Measurements from ENCODE around the gene GIMAP5. TPM values are rescaled to one million over a fixed set of nuclear protein-coding genes. Genes with fewer than 3 reads are reported as not detected.

Gene GIMAP5
- polyA plus RNA-seq, 1 experiment = not detected

DNA sequence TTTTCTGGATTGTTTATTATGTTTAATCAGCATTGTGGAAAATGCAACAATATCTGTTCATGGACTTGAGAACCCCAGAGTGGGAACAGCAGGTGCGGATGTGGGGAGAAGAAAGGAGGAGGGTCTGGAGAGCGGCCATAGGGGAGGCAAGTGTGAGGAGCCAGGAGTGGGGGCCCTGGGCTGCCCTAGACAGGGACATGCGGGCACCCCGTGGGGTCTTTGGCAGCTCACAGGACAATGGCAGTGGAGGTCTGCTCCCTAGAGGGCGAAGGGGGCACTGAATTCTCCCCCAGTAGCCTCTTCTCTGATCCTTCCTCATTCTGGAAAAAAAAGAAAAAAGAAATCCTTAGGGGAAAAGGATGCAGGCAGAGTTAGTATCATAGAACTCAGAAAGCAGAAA lies 54.1 kb downstream of the GIMAP5 start:
- ChIA-PET CTCF (no interaction called here), POLR2A (no interaction called here)
- TF ChIP-seq CTCF (IDR thresholded peaks at IDR 0.05; ENCODE audit: low read depth, low read length) = no peak
- Histone ChIP-seq H3K27ac (ENCODE audit: low read depth, low read length) (no peak overlapping the region), H3K27me3 (ENCODE audit: control insufficient read depth, insufficient read depth, low read length) (peaks cover 2% of the 10 kb centered on the region), H3K4me3 (ENCODE audit: low read depth, low read length) (no peak overlapping the region), H3K9me3 (ENCODE audit: control insufficient read depth, insufficient read depth, low read length) (no peaks in the 10 kb centered on the region)
- DNase-seq (ENCODE audit: low read depth, low spot score) = no peak

- H3K4me3 ChIP-seq (ENCODE audit: low read depth, low read length) = no peak overlapping the region
- ChIA-PET POLR2A (no interaction called here), CTCF (interaction anchor here (1.0 to 1.6 kb wide), 2 partner anchors 12 to 84 kb away, joined by 3 read pairs; no protein-coding TSS in a partner anchor)
- H3K27ac ChIP-seq (ENCODE audit: low read depth, low read length) = no peak overlapping the region
- TF ChIP-seq CTCF (IDR thresholded peaks at IDR 0.05; ENCODE audit: low read depth, low read length) = no peak
- no peak for DNase-seq (ENCODE audit: low read depth, low spot score)
- H3K9me3 ChIP-seq (ENCODE audit: control insufficient read depth, insufficient read depth, low read length) = no peaks in the 10 kb centered on the region
- H3K27me3 ChIP-seq (ENCODE audit: control insufficient read depth, insufficient read depth, low read length) = peaks cover 2% of the 10 kb centered on the region
Observed at GRCh38 chr7:150791746-150792452, 54.7 kb downstream of the GIMAP5 start.

Other genes starting within 250 kb of the GIMAP5 start
- gene GIMAP7, start 222.5 kb upstream of the GIMAP5 start, polyA plus RNA-seq (2011; rRNA removed) = not detected in 2 replicates
- not detected in 2 replicates for gene GIMAP4, start 170.0 kb upstream of the GIMAP5 start, polyA plus RNA-seq (2011; rRNA removed)
- gene GIMAP6, start 105.0 kb upstream of the GIMAP5 start, polyA plus RNA-seq (2011; rRNA removed) = not detected in 2 replicates
- 0.10 and 0.11 TPM in 2 replicates for gene GIMAP2, start 51.7 kb upstream of the GIMAP5 start, polyA plus RNA-seq (2011; rRNA removed)
- not detected in 2 replicates for gene GIMAP1, start 20.8 kb upstream of the GIMAP5 start, polyA plus RNA-seq (2011; rRNA removed)
- gene TMEM176B, start 62.9 kb downstream of the GIMAP5 start, polyA plus RNA-seq (2011; rRNA removed) = 2.4 and 3.1 TPM in 2 replicates
- 1.5 and 1.8 TPM in 2 replicates for gene TMEM176A, start 63.4 kb downstream of the GIMAP5 start, polyA plus RNA-seq (2011; rRNA removed)
- gene AOC1, start 115.1 kb downstream of the GIMAP5 start, polyA plus RNA-seq (2011; rRNA removed) = not detected in 2 replicates
- 1.3 and 2.0 TPM in 2 replicates for gene KCNH2, start 240.9 kb downstream of the GIMAP5 start, polyA plus RNA-seq (2011; rRNA removed)